HEK293T (cell line): ENCODE measurements around the gene CYGB.

Experiments used
- CTCF ChIA-PET: fragments of 350-600 bp; formaldehyde crosslinking; extraction: SDS; loops from one replicate; lab custom pipeline; 2021; ENCODE audit warnings: antibody characterized with exemption, inconsistent platforms; lab: Yijun Ruan, JAX
- POLR2A ChIA-PET: fragments of 350-600 bp; formaldehyde crosslinking; extraction: SDS; loops from one replicate; lab custom pipeline; 2020; ENCODE audit warnings: antibody characterized with exemption, inconsistent platforms; lab: Yijun Ruan, JAX
- DNase-seq: peaks from one replicate; pipeline ENCODE4 v3.0.0; 2012; ENCODE audit warnings: mixed read lengths; ENCODE audit errors: extremely low spot score
- ARNT ChIP-seq: fragments of 450-650 bp; IDR thresholded peaks from 2 replicates; pipeline ENCODE4 v1.6.1; 2017; ENCODE audit warnings: mild to moderate bottlenecking
- BHLHE40 ChIP-seq: fragments of 450-650 bp; IDR thresholded peaks from 2 replicates; pipeline ENCODE4 v1.6.1; 2016; ENCODE audit warnings: mild to moderate bottlenecking, moderate library complexity, borderline replicate concordance
- CTBP1 ChIP-seq: fragments of 450-650 bp; IDR thresholded peaks from 2 replicates; pipeline ENCODE4 v1.6.1; 2016; ENCODE audit warnings: borderline replicate concordance
- ELF4 ChIP-seq: fragments of 450-650 bp; IDR thresholded peaks from 2 replicates; pipeline ENCODE4 v1.6.1; 2017; ENCODE audit warnings: antibody characterized with exemption
- FOXA1 ChIP-seq: fragments of 450-650 bp; IDR thresholded peaks from 2 replicates; pipeline ENCODE4 v1.6.1; 2016; ENCODE audit warnings: mild to moderate bottlenecking
- FOXK2 ChIP-seq: fragments of 450-650 bp; IDR thresholded peaks from 2 replicates; pipeline ENCODE4 v1.6.1; 2016; ENCODE audit warnings: mild to moderate bottlenecking
- FOXM1 ChIP-seq: fragments of 450-650 bp; IDR thresholded peaks from 2 replicates; pipeline ENCODE4 v1.6.1; 2017; ENCODE audit warnings: mild to moderate bottlenecking, borderline replicate concordance
- HDGF ChIP-seq: fragments of 450-650 bp; IDR thresholded peaks from 2 replicates; pipeline ENCODE4 v1.6.1; 2017; ENCODE audit warnings: antibody characterized with exemption, borderline replicate concordance
- L3MBTL2 ChIP-seq: fragments of 450-650 bp; conservative IDR thresholded peaks from 2 replicates; pipeline ENCODE4 v1.6.1; 2016; ENCODE audit warnings: mild to moderate bottlenecking
- LEF1 ChIP-seq: fragments of 450-650 bp; IDR thresholded peaks from 2 replicates; pipeline ENCODE4 v1.6.1; 2017; ENCODE audit warnings: mild to moderate bottlenecking, borderline replicate concordance
- NFRKB ChIP-seq: fragments of 450-650 bp; IDR thresholded peaks from 2 replicates; pipeline ENCODE4 v1.6.1; 2016; ENCODE audit warnings: mild to moderate bottlenecking, moderate library complexity
- PKNOX1 ChIP-seq: fragments of 450-650 bp; IDR thresholded peaks from 2 replicates; pipeline ENCODE4 v1.6.1; 2016
- SP1 ChIP-seq: fragments of 450-650 bp; IDR thresholded peaks from 2 replicates; pipeline ENCODE4 v1.6.1; 2017
- SUZ12 ChIP-seq: fragments of 450-650 bp; IDR thresholded peaks from 2 replicates; pipeline ENCODE4 v1.6.1; 2016; ENCODE audit warnings: mild to moderate bottlenecking
- TARDBP ChIP-seq: fragments of 450-650 bp; IDR thresholded peaks from 2 replicates; pipeline ENCODE4 v1.6.1; 2016
- ZNF384 ChIP-seq: fragments of 450-650 bp; IDR thresholded peaks from 2 replicates; pipeline ENCODE4 v1.6.1; 2016

CYGB gene

GRCh38 chr17:76543826-76544545, 6.5 kb upstream of the CYGB start:
- ChIA-PET POLR2A (interaction anchor here (1.0 to 2.2 kb wide), 6 partner anchors 13 to 22 kb away, joined by 3 to 12 read pairs (median 6); no protein-coding TSS in a partner anchor), CTCF (interaction anchor here (0.6 to 1.7 kb wide), 3 partner anchors 21 to 146 kb away, joined by 3 to 8 read pairs (median 3); no protein-coding TSS in a partner anchor)
- no peak for DNase-seq
- TF ChIP-seq SUZ12 (no peak), ARNT (no peak), SP1 (no peak)

- TF ChIP-seq PKNOX1 = no peak
- no peak for DNase-seq
- CTCF ChIA-PET = interaction anchor here (0.7 to 1.7 kb wide), 2 partner anchors 20 to 145 kb away, joined by 3 to 8 read pairs; no protein-coding TSS in a partner anchor
- POLR2A ChIA-PET = interaction anchor here (1.0 to 2.0 kb wide), 4 partner anchors 13 to 22 kb away, joined by 3 to 8 read pairs (median 4); no protein-coding TSS in a partner anchor
Measured at GRCh38 chr17:76543482-76543825, 5.9 kb upstream of the CYGB start.

GRCh38 chr17:76542984-76543383, 5.5 kb upstream of the CYGB start:
- POLR2A ChIA-PET = interaction anchor here (1.0 to 2.0 kb wide), 4 partner anchors 13 to 21 kb away, joined by 3 to 8 read pairs (median 4); no protein-coding TSS in a partner anchor
- CTCF ChIA-PET = interaction anchor here (1.7 kb wide), 1 partner anchor 20 kb away, joined by 8 read pairs; no protein-coding TSS in a partner anchor
- DNase-seq = no peak
- no peak for TF ChIP-seq ELF4
- no peak for TF ChIP-seq SUZ12
- no peak for TF ChIP-seq BHLHE40
- no peak for TF ChIP-seq FOXM1
- TF ChIP-seq TARDBP = no peak
- TF ChIP-seq ARNT = no peak
- TF ChIP-seq L3MBTL2 = no peak
- no peak for TF ChIP-seq CTBP1
- TF ChIP-seq PKNOX1 = no peak
- TF ChIP-seq FOXA1 = no peak
- no peak for TF ChIP-seq SP1
- no peak for TF ChIP-seq HDGF
- TF ChIP-seq ZNF384 = no peak
- no peak for TF ChIP-seq FOXK2
- TF ChIP-seq NFRKB = no peak
- TF ChIP-seq LEF1 = no peak

GRCh38 chr17:76542566-76542971, 5.1 kb upstream of the CYGB start:
- ChIA-PET CTCF (interaction anchor here (1.7 kb wide), 1 partner anchor 19 kb away, joined by 8 read pairs; no protein-coding TSS in a partner anchor), POLR2A (interaction anchor here (1.2 to 2.0 kb wide), 2 partner anchors 12 to 14 kb away, joined by 4 to 8 read pairs; no protein-coding TSS in a partner anchor)
- TF ChIP-seq FOXK2 (no peak), NFRKB (no peak), L3MBTL2 (no peak), ELF4 (no peak)
- DNase-seq = no peak

GRCh38 chr17:76541739-76542454, 4.4 kb upstream of the CYGB start:
- TF ChIP-seq NFRKB (no peak), HDGF (no peak), SUZ12 (no peak), TARDBP (no peak), FOXK2 (no peak), ARNT (no peak), FOXM1 (no peak), L3MBTL2 (no peak), LEF1 (no peak), ELF4 (no peak), PKNOX1 (no peak), SP1 (no peak), BHLHE40 (no peak), CTBP1 (no peak), ZNF384 (no peak), FOXA1 (no peak)
- POLR2A ChIA-PET = interaction anchor here (0.7 to 4.0 kb wide), 4 partner anchors 13 to 17 kb away, joined by 4 to 28 read pairs (median 12); no protein-coding TSS in a partner anchor
- CTCF ChIA-PET = interaction anchor here (3.2 kb wide), 1 partner anchor 19 kb away, joined by 16 read pairs; no protein-coding TSS in a partner anchor
- DNase-seq = no peak
